ENCODE results near the gene ST8SIA6. TPM values are rescaled to one million over a fixed set of nuclear protein-coding genes. Genes with fewer than 3 reads are reported as not detected.
"Not testable (repeated sequence)": the region's sequence is repeated elsewhere in the genome, so short reads cannot be mapped to it uniquely, and the experiment has no call there.

Gene ST8SIA6
- polyA plus RNA-seq, 2 of the 4 experiments (the other 2 are of a cell fraction), result 0.16 to 0.25 TPM

- DNase-seq (ENCODE audit: low read depth in 1 of 2, low spot score in 1 of 2) (no peak), ATAC-seq (no peak), FAIRE-seq (no peak)
- ChIA-PET CTCF (no interaction called here), POLR2A (no interaction called here)
- TF ChIP-seq CEBPB (IDR thresholded peaks at IDR 0.05), result no peak
- no peak for TF ChIP-seq CBX8 (IDR thresholded peaks at IDR 0.05)
- TF ChIP-seq, protein P1, sequence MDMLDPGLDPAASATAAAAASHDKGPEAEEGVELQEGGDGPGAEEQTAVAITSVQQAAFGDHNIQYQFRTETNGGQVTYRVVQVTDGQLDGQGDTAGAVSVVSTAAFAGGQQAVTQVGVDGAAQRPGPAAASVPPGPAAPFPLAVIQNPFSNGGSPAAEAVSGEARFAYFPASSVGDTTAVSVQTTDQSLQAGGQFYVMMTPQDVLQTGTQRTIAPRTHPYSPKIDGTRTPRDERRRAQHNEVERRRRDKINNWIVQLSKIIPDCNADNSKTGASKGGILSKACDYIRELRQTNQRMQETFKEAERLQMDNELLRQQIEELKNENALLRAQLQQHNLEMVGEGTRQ (IDR thresholded peaks at IDR 0.05), result no peak
- no peak for TF ChIP-seq MYC (IDR thresholded peaks at IDR 0.05; ENCODE audit: borderline replicate concordance, low read length)
- no peak for TF ChIP-seq TP53 (CRISPR knock-in tag; IDR thresholded peaks at IDR 0.05)
- TF ChIP-seq, protein P2, sequence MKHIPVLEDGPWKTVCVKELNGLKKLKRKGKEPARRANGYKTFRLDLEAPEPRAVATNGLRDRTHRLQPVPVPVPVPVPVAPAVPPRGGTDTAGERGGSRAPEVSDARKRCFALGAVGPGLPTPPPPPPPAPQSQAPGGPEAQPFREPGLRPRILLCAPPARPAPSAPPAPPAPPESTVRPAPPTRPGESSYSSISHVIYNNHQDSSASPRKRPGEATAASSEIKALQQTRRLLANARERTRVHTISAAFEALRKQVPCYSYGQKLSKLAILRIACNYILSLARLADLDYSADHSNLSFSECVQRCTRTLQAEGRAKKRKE (CRISPR knock-in tag; IDR thresholded peaks at IDR 0.05; ENCODE audit: low read depth), result no peak
- TF ChIP-seq EP300 (IDR thresholded peaks at IDR 0.05), result no peak
- TF ChIP-seq HOXA7 (CRISPR knock-in tag; IDR thresholded peaks at IDR 0.05), result no peak
- no peak for TF ChIP-seq REST (IDR thresholded peaks at IDR 0.05)
- no peak for TF ChIP-seq FOXS1 (CRISPR knock-in tag; IDR thresholded peaks at IDR 0.05)
- TF ChIP-seq RFX5 (IDR thresholded peaks at IDR 0.05), result no peak
- no peak for TF ChIP-seq NR3C1 (IDR thresholded peaks at IDR 0.05)
- no peak for TF ChIP-seq RCOR1 (IDR thresholded peaks at IDR 0.05; ENCODE audit: low read depth, low read length)
- TF ChIP-seq GATA3 (IDR thresholded peaks at IDR 0.05; ENCODE audit: borderline replicate concordance), result no peak
- no peaks in the 10 kb centered on the region for H3K9me3 ChIP-seq
- no peaks in the 10 kb centered on the region for H3K4me1 ChIP-seq
- WGBS (ENCODE audit: missing lambda C conversion rate), result 55% methylated on average over 4 of the region's 4 CpGs
- no peak overlapping the region for H3K4me2 ChIP-seq
- H3K27ac ChIP-seq, result no peak overlapping the region
- no peak overlapping the region for H3K4me3 ChIP-seq
Observed at GRCh38 chr10:17403161-17403560, 51.2 kb downstream of the ST8SIA6 start.

GRCh38 chr10:17402040-17402439, 52.4 kb downstream of the ST8SIA6 start:
- H3K27ac ChIP-seq; H3K4me1 ChIP-seq; H3K4me2 ChIP-seq; CTCF ChIA-PET; DNase-seq (ENCODE audit: low read depth in 1 of 2, low spot score in 1 of 2); H3K4me3 ChIP-seq; FAIRE-seq; ATAC-seq; H3K9me3 ChIP-seq; POLR2A ChIA-PET: not testable (repeated sequence)
- WGBS (ENCODE audit: missing lambda C conversion rate), result 9% methylated on average over 1 of the region's 2 CpGs

- H3K4me3 ChIP-seq, result no peak overlapping the region
- DNase-seq (ENCODE audit: low read depth in 1 of 2, low spot score in 1 of 2), result no peak
- CTCF ChIA-PET, result interaction anchor here (0.6 kb wide), 1 partner anchor 10 kb away, joined by 3 read pairs; no protein-coding TSS in a partner anchor
- POLR2A ChIA-PET, result no interaction called here
- ATAC-seq, result no peak
- no peak for FAIRE-seq
- TF ChIP-seq SMC3 (IDR thresholded peaks at IDR 0.05), result no peak
- no peak for TF ChIP-seq HOXB13 (CRISPR knock-in tag; IDR thresholded peaks at IDR 0.05; ENCODE audit: low read depth)
- TF ChIP-seq CHD4 (IDR thresholded peaks at IDR 0.05; ENCODE audit: borderline replicate concordance), result no peak
- H3K4me2 ChIP-seq, result no peak overlapping the region
- H3K27ac ChIP-seq, result no peak overlapping the region
- H3K4me1 ChIP-seq, result no peaks in the 10 kb centered on the region
- no peaks in the 10 kb centered on the region for H3K9me3 ChIP-seq
- 36% methylated on average over 3 of the region's 3 CpGs for WGBS (ENCODE audit: missing lambda C conversion rate)
Observed at GRCh38 chr10:17396004-17396403, 58.4 kb downstream of the ST8SIA6 start.
